IMR-90 (cell line): ENCODE measurements around the gene ABCD1. TPM values are rescaled to one million over a fixed set of nuclear protein-coding genes. Genes with fewer than 3 reads are reported as not detected.

ENCODE experiments used
- ATAC-seq: fragments of 200-7000 bp; cut with Tn5 transposase; 2 replicates; pipeline ENCODE4 v1.9.1; 2020; ENCODE audit warnings: low read depth, mild to moderate bottlenecking, moderate library complexity
- BruUV-seq: library from RNA; stranded (reverse); fragments of 400-500 nt; replicated peaks from 2 replicates; lab custom pipeline; 2021; lab: Mats Ljungman, UMichigan
- CTCF ChIA-PET: fragments of 300-600 bp; formaldehyde crosslinking; extraction: SDS; loops from one replicate; lab custom pipeline; 2021; ENCODE audit warnings: antibody characterized with exemption; lab: Yijun Ruan, JAX
- POLR2A ChIA-PET: fragments of 300-600 bp; sonication (Branson Sonifier 250); formaldehyde crosslinking; loops from one replicate; lab custom pipeline; 2022; ENCODE audit warnings: antibody characterized with exemption; ENCODE audit not compliant: unreplicated experiment; lab: Charles Lee
- DNase-seq: peaks from one replicate; pipeline ENCODE4 v3.0.0; 2013
- H2AFZ ChIP-seq: replicated peaks from 2 replicates; pipeline ENCODE3; 2013; ENCODE audit warnings: low read length, mild to moderate bottlenecking; ENCODE audit not compliant: poor library complexity
- H2AK5ac ChIP-seq: 2 replicates; pipeline ENCODE4 v1.6.1; 2013; ENCODE audit warnings: low read depth, low read length, inconsistent platforms
- H2AK9ac ChIP-seq: replicated peaks from 2 replicates; pipeline ENCODE3; 2013; ENCODE audit warnings: mild to moderate bottlenecking, low read depth, low read length, moderate library complexity; ENCODE audit not compliant: poor library complexity
- H2BK120ac ChIP-seq: 2 replicates; pipeline ENCODE4 v1.6.1; 2013; ENCODE audit warnings: low read depth, low read length, inconsistent platforms
- H2BK15ac ChIP-seq: 3 replicates; pipeline ENCODE4 v1.6.1; 2013; ENCODE audit warnings: low read depth, low read length, inconsistent platforms
- H2BK20ac ChIP-seq: 2 replicates; pipeline ENCODE4 v1.6.1; 2013; ENCODE audit warnings: low read depth, mild to moderate bottlenecking, inconsistent platforms, low read length, moderate library complexity
- H2BK5ac ChIP-seq: 2 replicates; pipeline ENCODE4 v1.6.1; 2013; ENCODE audit warnings: mild to moderate bottlenecking, low read depth, low read length, inconsistent platforms; ENCODE audit not compliant: poor library complexity, severe bottlenecking
- H3K14ac ChIP-seq: replicated peaks from 2 replicates; pipeline ENCODE4 v1.6.1; 2013; ENCODE audit warnings: low read depth, low read length, inconsistent platforms
- H3K18ac ChIP-seq: 2 replicates; pipeline ENCODE4 v1.6.1; 2013; ENCODE audit warnings: low read depth, low read length, control low read depth
- H3K23ac ChIP-seq: 2 replicates; pipeline ENCODE4 v1.6.1; 2013; ENCODE audit warnings: low read depth, low read length, inconsistent platforms
- H3K27ac ChIP-seq: 2 replicates; pipeline ENCODE4 v1.5.1; 2013; ENCODE audit warnings: mild to moderate bottlenecking, control low read depth, low read length; ENCODE audit not compliant: insufficient read depth
- H3K27me3 ChIP-seq: 2 replicates; pipeline ENCODE4 v1.6.1; 2013; ENCODE audit warnings: low read length; ENCODE audit not compliant: control insufficient read depth, insufficient read depth
- H3K36me3 ChIP-seq: 2 replicates; pipeline ENCODE4 v1.6.1; 2013; ENCODE audit warnings: low read length, mixed read lengths; ENCODE audit not compliant: control insufficient read depth, insufficient read depth
- H3K4ac ChIP-seq: 2 replicates; pipeline ENCODE4 v1.6.1; 2013; ENCODE audit warnings: low read depth, low read length, inconsistent platforms
- H3K4me1 ChIP-seq: 2 replicates; pipeline ENCODE4 v1.6.1; 2013; ENCODE audit warnings: low read length, mixed read lengths; ENCODE audit not compliant: control insufficient read depth, insufficient read depth
- H3K4me2 ChIP-seq: 2 replicates; pipeline ENCODE4 v1.6.1; 2013; ENCODE audit warnings: low read depth, mild to moderate bottlenecking, control low read depth, low read length, moderate library complexity
- H3K4me3 ChIP-seq: 2 replicates; pipeline ENCODE4 v1.5.1; 2013; ENCODE audit warnings: low read depth, mild to moderate bottlenecking, control low read depth, low read length, moderate library complexity; ENCODE audit not compliant: insufficient read depth
- H3K56ac ChIP-seq: 2 replicates; pipeline ENCODE4 v1.6.1; 2013; ENCODE audit warnings: low read length, inconsistent platforms; ENCODE audit not compliant: insufficient read depth; ENCODE audit errors: extremely low read depth
- H3K79me1 ChIP-seq, 2 experiments: 2 replicates each; pipeline ENCODE4 v1.6.1; 2013; ENCODE audit warnings: low read length in 2 of 2, inconsistent platforms in 1 of 2, low read depth in 1 of 2
- H3K9ac ChIP-seq: 2 replicates; pipeline ENCODE4 v1.6.1; 2013; ENCODE audit warnings: low read depth, low read length, control low read depth
- H3K9me1 ChIP-seq: 2 replicates; pipeline ENCODE4 v1.6.1; 2013; ENCODE audit warnings: low read length, inconsistent platforms; ENCODE audit not compliant: insufficient read depth
- H3K9me3 ChIP-seq: 2 replicates; pipeline ENCODE4 v1.6.1; 2013; ENCODE audit warnings: low read length; ENCODE audit not compliant: control insufficient read depth, insufficient read depth
- H4K20me1 ChIP-seq: 2 replicates; pipeline ENCODE4 v1.6.1; 2013; ENCODE audit warnings: low read length, inconsistent platforms; ENCODE audit not compliant: insufficient read depth
- H4K5ac ChIP-seq: 2 replicates; pipeline ENCODE4 v1.6.1; 2013; ENCODE audit warnings: mild to moderate bottlenecking, low read depth, low read length, control low read depth
- H4K8ac ChIP-seq, 2 experiments: 2 replicates each; pipeline ENCODE4 v1.6.1; 2013; ENCODE audit warnings: low read depth in 2 of 2, low read length in 2 of 2, control low read depth in 1 of 2, inconsistent platforms in 1 of 2
- H4K91ac ChIP-seq: 2 replicates; pipeline ENCODE4 v1.6.1; 2013; ENCODE audit warnings: low read depth, low read length, inconsistent platforms; ENCODE audit not compliant: insufficient read depth
- BHLHE40 ChIP-seq: fragments of 150-350 bp; IDR thresholded peaks from 2 replicates; pipeline ENCODE4 v1.6.1; 2016; ENCODE audit warnings: mild to moderate bottlenecking, low read depth, low read length
- ELK1 ChIP-seq: fragments of 150-350 bp; IDR thresholded peaks from 2 replicates; pipeline ENCODE4 v1.6.1; 2016; ENCODE audit warnings: low read depth, mild to moderate bottlenecking, low read length, moderate library complexity, borderline replicate concordance
- FOS ChIP-seq: fragments of 150-350 bp; IDR thresholded peaks from 2 replicates; pipeline ENCODE4 v1.6.1; 2016; ENCODE audit warnings: low read depth, low read length
- MAFK ChIP-seq: IDR thresholded peaks from 2 replicates; pipeline ENCODE4 v1.6.1; 2012; ENCODE audit warnings: low read depth, low read length, improper control_type of control experiment
- MAZ ChIP-seq: IDR thresholded peaks from 2 replicates; pipeline ENCODE4 v1.6.1; 2012; ENCODE audit warnings: low read depth, mild to moderate bottlenecking, low read length, improper control_type of control experiment, moderate library complexity, borderline replicate concordance
- MXI1 ChIP-seq: IDR thresholded peaks from 2 replicates; pipeline ENCODE4 v1.6.1; 2012; ENCODE audit warnings: low read depth, mild to moderate bottlenecking, low read length, moderate library complexity, borderline replicate concordance
- NFE2L2 ChIP-seq: fragments of 150-350 bp; IDR thresholded peaks from 2 replicates; pipeline ENCODE4 v1.6.1; 2016; ENCODE audit warnings: low read depth, mild to moderate bottlenecking, low read length
- POLR2A ChIP-seq: IDR thresholded peaks from 2 replicates; pipeline ENCODE4 v1.6.1; 2012; ENCODE audit warnings: mild to moderate bottlenecking, low read depth, low read length
- RAD21 ChIP-seq: IDR thresholded peaks from 2 replicates; pipeline ENCODE4 v1.6.1; 2012; ENCODE audit warnings: low read length, improper control_type of control experiment
- RCOR1 ChIP-seq: IDR thresholded peaks from 2 replicates; pipeline ENCODE4 v1.6.1; 2012; ENCODE audit warnings: mild to moderate bottlenecking, low read length, improper control_type of control experiment; ENCODE audit not compliant: insufficient replicate concordance
- RFX5 ChIP-seq: IDR thresholded peaks from 2 replicates; pipeline ENCODE4 v1.8.0; 2012; ENCODE audit warnings: low read depth, mild to moderate bottlenecking, low read length, moderate library complexity
- SMC3 ChIP-seq: fragments of 150-350 bp; IDR thresholded peaks from 2 replicates; pipeline ENCODE4 v1.6.1; 2016; ENCODE audit warnings: low read depth, mild to moderate bottlenecking, antibody characterized with exemption, low read length, moderate library complexity
- WGBS, 2 experiments: methylation state at CpG; one replicate each; pipeline versions ENCODE4 v1.1.5 to v1.1.7; 2013; ENCODE audit warnings: missing lambda C conversion rate in 2 of 2; ENCODE audit not compliant: insufficient read length in 1 of 2; ENCODE audit errors: extremely low coverage in 2 of 2; 5-methylcytosine and 5-hydroxymethylcytosine counted together
- dilution Hi-C: fragments of 300-500 bp; cut with HindIII; formaldehyde crosslinking; loops from one replicate; pipeline ENCODE4 v1.14.3; 2018; ENCODE audit warnings: low sequenced_read_pairs; ENCODE audit not compliant: unreplicated experiment
- in situ Hi-C: fragments of 300-500 bp; cut with MboI; formaldehyde crosslinking; loops from 3 replicates; pipeline ENCODE4 v1.14.3; 2019; ENCODE audit warnings: low sequenced_read_pairs, inconsistent platforms, mixed read lengths
- intact Hi-C: fragments of 100-400 bp; cut with micrococcal nuclease; formaldehyde crosslinking; loops from 2 replicates; pipeline ENCODE4 v1.10.0; 2022
- polyA plus RNA-seq, 3 experiments: library from polyadenylated mRNA; depleted of rRNA; stranded (reverse); fragments of >200 nt; gene quantifications; 2 replicates each; pipeline ENCODE4 v1.2.3, GENCODE V29; 2012; ENCODE audit warnings: low replicate concordance in 1 of 3
- total RNA-seq: library from RNA; depleted of rRNA; stranded (reverse); fragments of >200 nt; gene quantifications from 2 replicates; pipeline ENCODE4 v1.2.3, GENCODE V29; 2012
- TF ChIP-seq, protein P1 (sequence below): fragments of 150-350 bp; IDR thresholded peaks from 2 replicates; pipeline ENCODE4 v1.6.1; 2017; ENCODE audit warnings: mild to moderate bottlenecking, antibody characterized with exemption, low read length, low read depth

ABCD1 gene
- total and polyA plus RNA-seq, 2 of the 4 experiments (the other 2 are of a cell fraction) = 4.3 to 7.0 TPM

GRCh38 chrX:153714256-153714655 is 10.4 kb upstream of the ABCD1 start (continued):
- TF ChIP-seq, protein P1, sequence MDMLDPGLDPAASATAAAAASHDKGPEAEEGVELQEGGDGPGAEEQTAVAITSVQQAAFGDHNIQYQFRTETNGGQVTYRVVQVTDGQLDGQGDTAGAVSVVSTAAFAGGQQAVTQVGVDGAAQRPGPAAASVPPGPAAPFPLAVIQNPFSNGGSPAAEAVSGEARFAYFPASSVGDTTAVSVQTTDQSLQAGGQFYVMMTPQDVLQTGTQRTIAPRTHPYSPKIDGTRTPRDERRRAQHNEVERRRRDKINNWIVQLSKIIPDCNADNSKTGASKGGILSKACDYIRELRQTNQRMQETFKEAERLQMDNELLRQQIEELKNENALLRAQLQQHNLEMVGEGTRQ = no peak
- no peak for TF ChIP-seq MAZ
- no peak for TF ChIP-seq NFE2L2

DNA sequence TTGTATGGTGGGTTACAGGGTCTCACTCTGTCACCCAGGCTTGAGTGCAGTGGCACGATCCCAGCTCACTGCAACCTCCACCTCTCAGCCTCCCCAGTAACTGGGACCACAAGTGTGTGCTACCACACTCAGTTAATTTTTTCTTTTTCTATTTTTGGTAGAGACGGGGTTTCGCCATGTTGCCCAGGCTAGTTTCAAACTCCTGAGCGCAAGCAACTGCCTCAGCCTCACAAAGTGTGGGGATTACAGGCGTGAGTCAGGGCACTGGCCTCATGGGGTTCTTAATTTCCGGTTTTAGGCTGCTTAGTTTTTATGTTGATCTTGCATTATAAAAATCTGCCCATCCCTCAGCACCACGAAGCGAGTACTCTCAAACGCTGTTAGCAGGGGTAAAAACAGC is 7.2 kb upstream of the ABCD1 start:
- no peak overlapping the region for H3K18ac ChIP-seq
- H2AFZ ChIP-seq = no peak overlapping the region
- no peak overlapping the region for H4K5ac ChIP-seq
- no peak overlapping the region for H3K4me3 ChIP-seq
- H3K4ac ChIP-seq = no peak overlapping the region
- no CpG with 5 or more reads among the region's 9 CpGs for WGBS, 2 experiments
- in situ Hi-C loops = no loop called here
- H3K4me2 ChIP-seq = no peak overlapping the region
- H4K91ac ChIP-seq = no peak overlapping the region
- H2AK5ac ChIP-seq = no peak overlapping the region
- no peaks in the 10 kb centered on the region; the same call in 1 of the 2 replicates for H3K4me1 ChIP-seq
- dilution Hi-C loops = no loop called here
- no peak overlapping the region for H2BK120ac ChIP-seq
- H2AK9ac ChIP-seq = no peak overlapping the region
- intact Hi-C loops = no loop called here
- H2BK20ac ChIP-seq = no peak overlapping the region
- no peak overlapping the region for H3K14ac ChIP-seq
- BruUV-seq = no TSS peak
- H3K27ac ChIP-seq = no peak overlapping the region
- no peak for DNase-seq
- POLR2A ChIA-PET = no interaction called here
- CTCF ChIA-PET = no interaction called here
- H3K23ac ChIP-seq = no peak overlapping the region
- H3K56ac ChIP-seq = no peak overlapping the region
- peaks cover under 1% of the 10 kb centered on the region; the same call in 1 of the 2 replicates for H4K20me1 ChIP-seq
- ATAC-seq = no peak
- no peaks in the 10 kb centered on the region; the same call in 1 of the 2 replicates for H3K9me1 ChIP-seq
- no peaks in the 10 kb centered on the region for H3K27me3 ChIP-seq
- no peak overlapping the region for H3K9ac ChIP-seq
- H3K79me1 ChIP-seq = peaks cover 5% of the 10 kb centered on the region in 2 experiments; a peak in 3 of 4 replicates
- no peak overlapping the region for H4K8ac ChIP-seq
- H2BK5ac ChIP-seq = no peak overlapping the region
- H2BK15ac ChIP-seq = no peak overlapping the region
- peaks cover 45% of the 10 kb centered on the region for H3K36me3 ChIP-seq
- H3K9me3 ChIP-seq = no peaks in the 10 kb centered on the region
- TF ChIP-seq BHLHE40 (no peak), RAD21 (no peak), FOS (no peak), MXI1 (no peak), POLR2A (no peak), RFX5 (no peak), SMC3 (no peak), ELK1 (no peak), RCOR1 (no peak), MAZ (no peak), MAFK (no peak)
- TF ChIP-seq, protein P1 = no peak
